AG04450 (cell line): ENCODE data around the gene TSHZ1. TPM values are rescaled to one million over a fixed set of nuclear protein-coding genes. Genes with fewer than 3 reads are reported as not detected.

Source experiments
- CTCF ChIA-PET: fragments of 300-600, 350-600 bp; formaldehyde crosslinking; extraction: SDS; loops from one replicate; lab custom pipeline; 2022; ENCODE audit warnings: antibody characterized with exemption, inconsistent platforms; lab: Charles Lee
- POLR2A ChIA-PET: fragments of 350-600 bp; formaldehyde crosslinking; extraction: SDS; loops from one replicate; lab custom pipeline; 2021; ENCODE audit warnings: antibody characterized with exemption, inconsistent platforms; lab: Yijun Ruan, JAX
- DNase-seq: peaks from one replicate; pipeline ENCODE4 v3.0.0-alpha.2; 2011; ENCODE audit warnings: low read depth, low spot score
- H3K27ac ChIP-seq: one replicate; pipeline ENCODE4 v1.5.1; 2012; ENCODE audit warnings: low read depth, low read length, control low read depth
- H3K27me3 ChIP-seq: one replicate; pipeline ENCODE4 v1.6.0; 2012; ENCODE audit warnings: low read length; ENCODE audit not compliant: control insufficient read depth, insufficient read depth
- H3K4me3 ChIP-seq: 2 replicates; pipeline ENCODE4 v1.5.1; 2011; ENCODE audit warnings: mild to moderate bottlenecking, low read depth, low read length, control low read depth
- H3K9me3 ChIP-seq: 2 replicates; pipeline ENCODE4 v1.5.1; 2012; ENCODE audit warnings: low read length; ENCODE audit not compliant: control insufficient read depth, insufficient read depth
- polyA plus RNA-seq: library from polyadenylated mRNA; depleted of rRNA; stranded (reverse); fragments of >200 nt; gene quantifications from 2 replicates; pipeline ENCODE4 v1.2.3, GENCODE V29; 2011
- TF ChIP-seq, protein P1 (sequence below): IDR thresholded peaks from 2 replicates; pipeline ENCODE4 v1.5.1; 2011; ENCODE audit warnings: low read depth, low read length, control low read depth, inconsistent platforms

TSHZ1 gene
- polyA plus RNA-seq, 1 experiment: 3.9 TPM

DNA sequence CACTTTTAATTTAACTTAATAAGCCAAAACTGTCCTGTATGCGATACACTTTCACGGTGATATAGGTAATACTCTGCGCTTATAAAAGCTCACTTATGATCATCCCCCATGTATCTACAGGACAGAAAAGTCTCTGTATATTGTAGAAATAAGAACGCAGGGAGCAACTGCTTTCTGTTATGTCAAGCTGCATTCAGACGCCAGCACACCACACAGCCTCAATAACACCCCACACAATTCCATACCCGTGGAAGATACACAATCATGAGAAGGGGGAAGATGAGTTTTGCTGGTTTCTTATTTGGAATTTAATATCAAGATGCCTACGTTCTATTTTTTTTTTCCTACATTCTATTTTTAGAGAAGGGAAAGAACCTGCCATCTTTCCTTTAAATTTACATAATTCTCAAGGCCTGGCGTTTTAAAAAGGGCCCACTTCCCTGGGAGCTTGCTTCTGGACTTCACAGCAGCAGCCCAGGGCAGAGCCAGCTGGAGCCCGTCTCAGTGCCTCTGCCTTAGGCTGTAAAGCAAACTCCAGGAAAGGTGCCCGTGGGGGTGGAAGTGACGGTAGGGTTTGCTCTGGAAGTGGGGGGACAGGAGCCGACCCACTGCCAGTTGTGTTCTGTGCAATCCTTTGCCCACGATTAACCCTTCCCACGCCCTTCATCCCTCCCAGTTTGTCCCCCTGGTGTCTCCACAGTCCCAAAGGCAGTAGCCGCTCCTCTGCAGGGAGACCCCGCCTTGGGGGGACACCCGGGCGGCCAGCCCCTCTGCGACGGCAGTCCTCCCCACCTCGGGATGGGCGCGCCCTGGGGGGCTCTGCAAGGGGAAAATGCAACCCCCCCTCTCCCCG lies 7.0 kb upstream of the TSHZ1 start:
- Histone ChIP-seq H3K27me3 (peaks cover 2% of the 10 kb centered on the region), H3K4me3 (peak overlapping the region; percentile 57), H3K9me3 (no peaks in the 10 kb centered on the region; the same call in 1 of the 2 replicates), H3K27ac (peak overlapping the region; percentile 52)
- ChIA-PET CTCF (no interaction called here), POLR2A (interaction anchor here (0.6 kb wide), 1 partner anchor 607 kb away, joined by 3 read pairs; no protein-coding TSS in a partner anchor)
- no peak for DNase-seq
- TF ChIP-seq, protein P1, sequence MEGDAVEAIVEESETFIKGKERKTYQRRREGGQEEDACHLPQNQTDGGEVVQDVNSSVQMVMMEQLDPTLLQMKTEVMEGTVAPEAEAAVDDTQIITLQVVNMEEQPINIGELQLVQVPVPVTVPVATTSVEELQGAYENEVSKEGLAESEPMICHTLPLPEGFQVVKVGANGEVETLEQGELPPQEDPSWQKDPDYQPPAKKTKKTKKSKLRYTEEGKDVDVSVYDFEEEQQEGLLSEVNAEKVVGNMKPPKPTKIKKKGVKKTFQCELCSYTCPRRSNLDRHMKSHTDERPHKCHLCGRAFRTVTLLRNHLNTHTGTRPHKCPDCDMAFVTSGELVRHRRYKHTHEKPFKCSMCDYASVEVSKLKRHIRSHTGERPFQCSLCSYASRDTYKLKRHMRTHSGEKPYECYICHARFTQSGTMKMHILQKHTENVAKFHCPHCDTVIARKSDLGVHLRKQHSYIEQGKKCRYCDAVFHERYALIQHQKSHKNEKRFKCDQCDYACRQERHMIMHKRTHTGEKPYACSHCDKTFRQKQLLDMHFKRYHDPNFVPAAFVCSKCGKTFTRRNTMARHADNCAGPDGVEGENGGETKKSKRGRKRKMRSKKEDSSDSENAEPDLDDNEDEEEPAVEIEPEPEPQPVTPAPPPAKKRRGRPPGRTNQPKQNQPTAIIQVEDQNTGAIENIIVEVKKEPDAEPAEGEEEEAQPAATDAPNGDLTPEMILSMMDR: no peak

DNA sequence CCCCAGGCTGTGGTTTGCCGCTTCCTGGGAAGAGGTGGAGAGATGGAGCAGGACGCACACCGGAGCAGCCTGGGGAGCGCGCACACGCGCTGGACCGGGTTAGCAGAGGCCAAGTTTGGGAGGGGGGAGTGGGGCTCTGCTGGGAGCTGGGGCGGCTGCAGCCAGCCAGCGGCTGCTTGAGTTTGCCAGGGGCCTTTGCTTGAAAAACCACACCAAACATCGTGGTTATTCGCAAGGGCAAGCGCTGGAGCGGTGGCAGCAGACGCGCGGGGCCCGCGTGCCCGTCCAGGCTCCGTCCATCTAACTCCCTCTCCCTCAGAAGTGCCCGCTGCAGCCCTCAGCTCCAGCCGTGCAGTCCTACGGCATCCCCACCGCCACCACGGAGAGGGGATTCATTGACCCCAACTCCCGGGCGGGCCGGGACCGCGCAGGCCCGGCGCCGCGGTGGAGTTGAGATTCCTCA lies 6.3 kb upstream of the TSHZ1 start:
- ChIA-PET CTCF (no interaction called here), POLR2A (no interaction called here)
- no peak for DNase-seq

DNA sequence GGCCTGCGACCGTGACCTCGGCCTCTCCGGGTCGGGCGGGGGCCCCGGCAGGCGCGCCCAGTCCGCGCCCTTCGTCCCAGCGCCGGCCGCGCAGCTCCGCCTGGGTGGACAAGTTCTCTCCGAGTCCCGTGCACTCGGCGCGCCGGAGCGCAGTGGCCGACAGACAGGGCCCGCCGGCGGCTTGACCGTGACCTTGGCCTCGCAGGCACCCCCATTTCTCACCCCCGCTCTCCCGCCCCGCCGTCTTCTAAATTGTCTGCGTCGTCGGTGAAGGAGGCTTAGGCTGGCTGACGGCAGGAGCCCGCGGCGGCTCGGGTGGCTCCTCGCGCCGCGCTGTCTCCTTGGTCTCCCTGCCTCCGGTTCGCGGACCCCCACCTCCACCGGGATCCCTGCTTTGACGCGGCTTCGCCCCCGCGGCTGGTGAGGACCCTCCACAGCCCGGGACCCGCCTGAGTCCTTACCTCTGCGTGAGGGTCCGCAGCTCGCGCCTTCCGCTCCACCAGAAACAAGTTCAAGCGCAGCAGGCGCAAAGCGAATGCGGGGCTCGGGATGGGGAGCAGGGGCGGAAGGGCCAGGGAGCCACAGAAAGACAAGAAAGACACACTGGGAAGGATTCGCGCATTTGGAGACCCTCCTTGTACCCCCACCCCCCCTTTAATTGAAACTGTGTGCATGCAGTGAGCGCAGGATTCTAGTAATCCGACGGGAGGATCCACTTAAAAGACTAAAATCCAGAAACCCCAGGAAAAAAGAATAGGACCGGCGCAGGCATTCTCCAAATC lies 5.7 kb upstream of the TSHZ1 start:
- H3K4me3 ChIP-seq: peak overlapping the region; percentile 57
- H3K27me3 ChIP-seq: peaks cover 2% of the 10 kb centered on the region
- POLR2A ChIA-PET: interaction anchor here (0.7 kb wide), 1 partner anchor 293 kb away, joined by 10 read pairs; no protein-coding TSS in a partner anchor
- CTCF ChIA-PET: no interaction called here
- H3K27ac ChIP-seq: peak overlapping the region; percentile 31
- H3K9me3 ChIP-seq: no peaks in the 10 kb centered on the region; the same call in 1 of the 2 replicates
- no peak for DNase-seq
- TF ChIP-seq, protein P1: no peak

More for the DNA sequence above, 6.3 kb upstream of the TSHZ1 start:
- Histone ChIP-seq H3K27me3 (peaks cover 2% of the 10 kb centered on the region), H3K4me3 (peak overlapping the region; percentile 57), H3K27ac (no peak overlapping the region), H3K9me3 (no peaks in the 10 kb centered on the region; the same call in 1 of the 2 replicates)
- TF ChIP-seq, protein P1: no peak

DNA sequence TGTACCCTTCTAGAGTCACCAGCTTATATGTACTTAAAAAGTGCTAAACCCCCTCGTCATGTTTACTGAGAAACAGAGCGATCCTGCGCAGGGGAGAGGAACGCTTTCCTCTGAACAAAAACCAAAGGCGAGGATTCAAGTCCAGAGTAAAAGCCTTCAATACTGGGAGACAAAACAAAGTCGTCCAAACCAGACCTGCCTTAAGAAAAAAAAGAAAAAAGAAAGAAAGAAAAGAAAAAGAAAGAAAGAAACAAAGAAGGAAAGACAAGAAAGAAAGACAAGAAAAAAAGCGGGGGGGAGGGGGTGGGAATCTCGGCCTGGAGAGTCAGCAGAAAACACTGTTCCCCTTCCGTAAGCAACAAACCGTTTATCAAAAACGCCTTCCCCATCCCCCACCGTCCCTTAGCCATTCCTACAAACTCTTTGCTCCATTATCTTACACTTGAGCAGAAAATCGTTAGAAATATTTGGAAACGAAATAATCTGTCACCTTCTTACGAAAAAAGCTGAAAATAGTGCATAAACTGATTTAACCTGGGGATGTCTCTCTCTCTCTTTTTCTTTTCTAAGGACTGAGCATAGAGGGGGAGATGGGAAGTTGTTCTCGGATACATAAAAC lies 5.0 kb upstream of the TSHZ1 start:
- DNase-seq: no peak
- H3K4me3 ChIP-seq: peak overlapping the region; percentile 57
- H3K9me3 ChIP-seq: no peaks in the 10 kb centered on the region; the same call in 1 of the 2 replicates
- H3K27me3 ChIP-seq: peaks cover 2% of the 10 kb centered on the region
- ChIA-PET CTCF (no interaction called here), POLR2A (interaction anchor here (0.7 kb wide), 1 partner anchor 292 kb away, joined by 10 read pairs; no protein-coding TSS in a partner anchor)
- TF ChIP-seq, protein P1: no peak
- no peak overlapping the region for H3K27ac ChIP-seq
